Activated naive CD8-positive, alpha-beta T cell (primary cell): Measurements from ENCODE around the gene MMP11.

Source experiments
- H3K27ac Mint-ChIP-seq: one replicate; pipeline ENCODE4 v1.8.0; 2021; ENCODE audit warnings: mixed read lengths
- H3K27me3 Mint-ChIP-seq: one replicate; pipeline ENCODE4 v1.8.0; 2021; ENCODE audit warnings: mixed read lengths
- H3K36me3 Mint-ChIP-seq: one replicate; pipeline ENCODE4 v1.8.0; 2021; ENCODE audit warnings: mixed read lengths
- H3K4me1 Mint-ChIP-seq: one replicate; pipeline ENCODE4 v1.8.0; 2021; ENCODE audit warnings: low read depth, mixed read lengths
- H3K4me3 Mint-ChIP-seq: one replicate; pipeline ENCODE4 v1.8.0; 2021; ENCODE audit warnings: mild to moderate bottlenecking, mixed read lengths
- H3K9me3 Mint-ChIP-seq: one replicate; pipeline ENCODE4 v1.8.0; 2021; ENCODE audit warnings: low read depth, mixed read lengths

Gene MMP11

DNA sequence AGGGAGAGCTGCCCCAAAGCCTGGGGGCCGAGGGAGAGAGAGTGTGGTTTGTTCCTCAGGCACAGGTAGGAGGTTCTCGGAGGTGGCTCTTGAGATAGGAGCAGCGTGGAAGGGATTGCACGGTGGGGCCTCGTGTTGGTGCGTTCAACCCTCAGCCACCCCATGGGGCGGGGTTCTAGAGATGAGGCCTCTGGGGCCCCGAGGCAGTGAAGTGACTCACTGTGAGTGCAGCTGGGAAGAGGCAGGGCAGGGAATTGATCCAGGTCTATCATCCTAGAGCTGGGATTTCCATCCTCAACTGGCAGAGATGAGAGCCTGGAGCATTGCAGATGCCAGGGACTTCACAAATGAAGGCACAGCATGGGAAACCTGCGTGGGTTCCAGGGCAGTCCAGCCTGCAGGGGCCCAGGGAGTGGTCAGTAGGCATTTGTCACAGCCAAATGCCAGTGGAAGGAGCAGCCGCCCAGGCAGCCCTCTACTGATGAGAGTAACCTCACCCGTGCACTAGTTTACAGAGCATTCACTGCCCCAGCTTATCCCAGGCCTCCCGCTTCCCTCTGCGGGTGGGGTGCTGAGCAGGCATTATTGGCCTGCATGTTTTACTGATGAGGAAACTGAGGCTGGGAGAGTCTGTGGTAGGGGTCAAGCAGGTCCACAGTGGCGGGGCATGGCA, 9.0 kb downstream of the MMP11 start:
- no peak overlapping the region for H3K27ac Mint-ChIP-seq
- no peaks in the 10 kb centered on the region for H3K36me3 Mint-ChIP-seq
- no peaks in the 10 kb centered on the region for H3K27me3 Mint-ChIP-seq

DNA sequence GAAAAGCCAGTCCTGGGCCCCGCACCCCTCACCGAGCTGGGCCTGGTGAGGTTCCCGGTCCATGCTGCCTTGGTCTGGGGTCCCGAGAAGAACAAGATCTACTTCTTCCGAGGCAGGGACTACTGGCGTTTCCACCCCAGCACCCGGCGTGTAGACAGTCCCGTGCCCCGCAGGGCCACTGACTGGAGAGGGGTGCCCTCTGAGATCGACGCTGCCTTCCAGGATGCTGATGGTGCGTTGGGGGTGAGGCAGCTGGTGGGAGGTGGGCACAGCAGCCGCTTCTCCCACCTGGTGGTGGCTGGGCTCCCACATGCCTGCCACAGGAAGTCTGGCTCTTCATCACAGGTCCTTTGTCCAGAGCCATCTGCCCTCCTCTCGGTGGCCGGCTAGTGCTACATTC, 9.6 kb downstream of the MMP11 start:
- Mint-ChIP-seq H3K9me3 (no peaks in the 10 kb centered on the region), H3K27ac (no peak overlapping the region), H3K36me3 (no peaks in the 10 kb centered on the region)

More for the DNA sequence above, 9.0 kb downstream of the MMP11 start:
- peaks cover 19% of the 10 kb centered on the region for H3K4me1 Mint-ChIP-seq
- no peak overlapping the region for H3K4me3 Mint-ChIP-seq
- no peaks in the 10 kb centered on the region for H3K9me3 Mint-ChIP-seq

DNA sequence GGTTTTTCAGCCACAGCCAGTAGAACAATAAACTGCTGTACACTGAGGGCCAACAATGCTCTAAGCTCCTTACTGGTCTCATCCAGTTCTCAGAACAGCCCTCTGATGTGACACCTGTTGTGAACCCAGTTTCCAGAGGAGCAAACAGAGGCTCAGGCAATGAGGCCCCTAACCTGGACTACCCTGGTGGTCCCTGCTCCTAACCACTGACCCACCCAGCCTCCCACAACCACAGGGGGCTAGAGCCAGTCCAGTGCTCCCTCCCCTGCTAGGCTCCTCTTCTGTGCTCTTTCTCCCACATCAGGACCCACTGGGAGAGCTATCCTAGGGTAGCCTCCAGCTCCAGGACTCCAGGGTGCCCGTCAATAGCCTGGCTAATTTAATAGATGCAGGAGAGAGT, 10.1 kb downstream of the MMP11 start:
- Mint-ChIP-seq H3K27ac (no peak overlapping the region), H3K9me3 (no peaks in the 10 kb centered on the region), H3K4me3 (no peak overlapping the region), H3K36me3 (no peaks in the 10 kb centered on the region), H3K4me1 (peaks cover 23% of the 10 kb centered on the region), H3K27me3 (no peaks in the 10 kb centered on the region)

More for the DNA sequence above, 9.6 kb downstream of the MMP11 start:
- peaks cover 20% of the 10 kb centered on the region for H3K4me1 Mint-ChIP-seq
- H3K27me3 Mint-ChIP-seq = no peaks in the 10 kb centered on the region
- H3K4me3 Mint-ChIP-seq = no peak overlapping the region

DNA sequence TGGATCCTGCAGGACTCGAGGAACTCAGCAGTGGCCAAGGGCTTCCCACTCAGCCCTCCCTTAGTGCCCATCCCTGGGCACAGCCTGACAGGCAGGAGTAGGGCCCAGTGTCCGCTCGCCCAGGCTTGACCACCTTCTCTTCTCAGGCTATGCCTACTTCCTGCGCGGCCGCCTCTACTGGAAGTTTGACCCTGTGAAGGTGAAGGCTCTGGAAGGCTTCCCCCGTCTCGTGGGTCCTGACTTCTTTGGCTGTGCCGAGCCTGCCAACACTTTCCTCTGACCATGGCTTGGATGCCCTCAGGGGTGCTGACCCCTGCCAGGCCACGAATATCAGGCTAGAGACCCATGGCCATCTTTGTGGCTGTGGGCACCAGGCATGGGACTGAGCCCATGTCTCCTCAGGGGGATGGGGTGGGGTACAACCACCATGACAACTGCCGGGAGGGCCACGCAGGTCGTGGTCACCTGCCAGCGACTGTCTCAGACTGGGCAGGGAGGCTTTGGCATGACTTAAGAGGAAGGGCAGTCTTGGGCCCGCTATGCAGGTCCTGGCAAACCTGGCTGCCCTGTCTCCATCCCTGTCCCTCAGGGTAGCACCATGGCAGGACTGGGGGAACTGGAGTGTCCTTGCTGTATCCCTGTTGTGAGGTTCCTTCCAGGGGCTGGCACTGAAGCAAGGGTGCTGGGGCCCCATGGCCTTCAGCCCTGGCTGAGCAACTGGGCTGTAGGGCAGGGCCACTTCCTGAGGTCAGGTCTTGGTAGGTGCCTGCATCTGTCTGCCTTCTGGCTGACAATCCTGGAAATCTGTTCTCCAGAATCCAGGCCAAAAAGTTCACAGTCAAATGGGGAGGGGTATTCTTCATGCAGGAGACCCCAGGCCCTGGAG, 10.9 kb downstream of the MMP11 start:
- Mint-ChIP-seq H3K27ac (no peak overlapping the region), H3K9me3 (no peaks in the 10 kb centered on the region), H3K4me1 (peaks cover 30% of the 10 kb centered on the region), H3K36me3 (no peaks in the 10 kb centered on the region), H3K27me3 (no peaks in the 10 kb centered on the region), H3K4me3 (no peak overlapping the region)

DNA sequence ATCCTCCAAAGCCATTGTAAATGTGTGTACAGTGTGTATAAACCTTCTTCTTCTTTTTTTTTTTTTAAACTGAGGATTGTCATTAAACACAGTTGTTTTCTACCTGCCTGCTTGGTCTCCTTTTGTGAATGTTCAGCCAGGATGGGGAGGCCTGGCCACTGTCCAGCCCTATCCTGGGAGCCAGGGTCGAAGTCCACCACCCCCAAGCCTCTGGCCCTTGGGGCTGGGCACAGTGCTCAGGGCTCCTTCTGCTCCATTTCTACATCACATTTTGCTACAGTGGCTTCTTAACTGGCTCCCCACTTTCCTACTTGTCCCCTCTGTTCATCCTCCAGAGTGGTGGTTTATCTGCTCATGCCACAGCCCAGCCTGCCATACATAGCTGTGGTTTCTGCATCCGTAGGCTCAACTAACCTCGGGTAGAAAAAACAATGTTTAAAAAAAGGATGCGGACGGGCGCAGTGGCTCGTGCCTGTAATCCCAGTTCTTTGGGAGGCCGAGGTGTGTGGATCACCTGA, 11.6 kb downstream of the MMP11 start:
- Mint-ChIP-seq H3K4me3 (no peak overlapping the region), H3K36me3 (no peaks in the 10 kb centered on the region), H3K9me3 (no peaks in the 10 kb centered on the region), H3K4me1 (peaks cover 33% of the 10 kb centered on the region), H3K27ac (peak overlapping the region; percentile 22), H3K27me3 (no peaks in the 10 kb centered on the region)

DNA sequence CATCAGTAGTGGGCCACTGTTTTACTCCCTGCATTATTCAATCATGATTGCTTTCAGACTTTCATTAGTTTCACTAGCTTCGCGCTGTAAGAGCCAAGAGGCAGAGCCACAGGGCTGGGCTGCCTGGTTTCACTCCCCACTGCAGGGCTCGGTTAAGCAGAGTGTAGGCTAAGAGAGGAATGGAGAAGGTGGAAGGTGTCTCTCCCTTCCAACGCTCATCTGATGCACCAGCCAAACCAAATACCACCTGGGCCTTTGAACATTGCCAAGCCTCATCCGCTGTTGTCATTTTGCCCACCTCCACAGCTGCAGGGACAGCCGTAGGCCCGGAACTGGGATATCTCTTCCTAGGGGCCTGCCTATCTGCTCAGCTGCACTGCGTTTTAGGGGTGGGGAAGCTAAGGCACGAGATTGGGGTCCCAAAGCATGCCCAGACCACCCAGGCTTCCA, 13.6 kb downstream of the MMP11 start:
- Mint-ChIP-seq H3K36me3 (no peaks in the 10 kb centered on the region), H3K4me3 (peak overlapping the region; percentile 88), H3K4me1 (peaks cover 41% of the 10 kb centered on the region), H3K27ac (peak overlapping the region; percentile 93), H3K9me3 (no peaks in the 10 kb centered on the region), H3K27me3 (no peaks in the 10 kb centered on the region)

DNA sequence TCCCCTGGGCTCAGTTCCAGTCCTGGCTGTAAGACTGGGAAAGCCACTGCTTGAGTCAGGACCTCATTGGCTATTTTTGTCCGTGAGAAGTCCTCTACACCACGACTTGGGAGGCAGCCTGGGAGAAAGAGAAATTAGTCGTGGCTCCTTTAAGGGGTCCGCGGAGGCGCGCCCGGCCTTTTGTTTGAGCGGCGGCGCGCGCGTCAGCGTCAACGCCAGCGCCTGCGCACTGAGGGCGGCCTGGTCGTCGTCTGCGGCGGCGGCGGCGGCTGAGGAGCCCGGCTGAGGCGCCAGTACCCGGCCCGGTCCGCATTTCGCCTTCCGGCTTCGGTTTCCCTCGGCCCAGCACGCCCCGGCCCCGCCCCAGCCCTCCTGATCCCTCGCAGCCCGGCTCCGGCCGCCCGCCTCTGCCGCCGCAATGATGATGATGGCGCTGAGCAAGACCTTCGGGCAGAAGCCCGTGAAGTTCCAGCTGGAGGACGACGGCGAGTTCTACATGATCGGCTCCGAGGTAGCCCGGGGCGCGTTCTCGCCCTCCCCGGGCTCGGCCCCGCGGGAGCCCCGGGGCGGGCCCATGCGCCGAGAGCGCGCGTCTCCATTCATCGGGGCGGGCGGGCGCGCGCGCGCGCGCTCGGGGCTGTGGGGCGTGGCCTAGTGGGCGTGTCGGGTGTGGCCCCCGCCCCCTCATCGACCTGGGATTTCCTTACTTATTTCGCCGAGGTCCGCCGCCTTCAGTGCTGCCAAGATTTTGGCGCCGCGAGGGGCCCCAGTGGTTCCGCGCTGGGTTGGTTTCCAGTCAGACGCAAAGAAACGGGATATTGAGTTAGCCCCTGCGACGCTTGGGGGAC, 14.3 kb downstream of the MMP11 start, which contains the start of gene SMARCB1:
SMARCB1 (plus strand) TSS at position 215 of the 848 bp plus-strand sequence; CDS start at position 419, 204 bp downstream.
- Mint-ChIP-seq H3K9me3 (no peaks in the 10 kb centered on the region), H3K36me3 (no peaks in the 10 kb centered on the region), H3K27me3 (no peaks in the 10 kb centered on the region), H3K4me3 (peak within 1 kb of the TSS; percentile 93), H3K27ac (peak within 1 kb of the TSS; percentile 93), H3K4me1 (peaks cover 45% of the 10 kb centered on the region)

DNA sequence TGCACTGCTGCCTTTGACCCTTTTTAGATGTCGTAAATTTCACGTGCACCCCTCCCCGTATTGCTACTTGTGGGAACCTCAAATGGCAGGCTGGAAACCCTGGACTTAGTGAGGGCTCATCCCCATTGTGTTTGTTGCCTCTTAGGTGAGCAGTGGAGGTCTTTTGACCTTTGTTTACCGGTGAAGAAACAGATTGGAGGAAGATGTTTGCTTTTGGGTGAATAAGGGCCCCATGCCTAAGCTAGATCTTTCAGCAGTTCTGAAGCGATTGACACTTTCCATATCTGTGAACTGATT, 14.9 kb downstream of the MMP11 start:
- Mint-ChIP-seq H3K27ac (peak overlapping the region; percentile 86), H3K36me3 (no peaks in the 10 kb centered on the region), H3K4me3 (peak overlapping the region; percentile 93), H3K9me3 (no peaks in the 10 kb centered on the region), H3K4me1 (peaks cover 51% of the 10 kb centered on the region), H3K27me3 (no peaks in the 10 kb centered on the region)

DNA sequence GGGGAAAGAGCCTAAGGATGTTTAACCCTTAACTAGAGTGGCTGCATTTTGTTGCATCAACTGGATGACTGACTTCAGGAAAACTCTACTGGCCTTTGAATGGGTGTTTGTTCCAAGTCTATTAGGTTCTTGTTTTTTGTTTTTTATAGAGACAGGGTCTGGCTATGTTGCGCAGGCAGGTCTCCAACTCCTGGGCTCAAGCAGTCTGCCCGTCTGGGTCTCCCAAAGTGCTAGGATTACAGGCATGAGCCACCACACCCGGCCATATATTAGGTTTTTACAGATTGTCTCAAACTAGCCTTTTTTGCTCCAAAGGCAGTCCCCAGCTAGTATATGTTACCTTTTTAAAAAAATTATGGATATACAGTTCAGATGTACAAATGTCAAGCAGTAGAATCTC, 15.3 kb downstream of the MMP11 start:
- H3K36me3 Mint-ChIP-seq = no peaks in the 10 kb centered on the region
- H3K4me3 Mint-ChIP-seq = peak overlapping the region; percentile 93
- no peaks in the 10 kb centered on the region for H3K9me3 Mint-ChIP-seq
- no peaks in the 10 kb centered on the region for H3K27me3 Mint-ChIP-seq
- peak overlapping the region; percentile 86 for H3K27ac Mint-ChIP-seq
- H3K4me1 Mint-ChIP-seq = peaks cover 54% of the 10 kb centered on the region

DNA sequence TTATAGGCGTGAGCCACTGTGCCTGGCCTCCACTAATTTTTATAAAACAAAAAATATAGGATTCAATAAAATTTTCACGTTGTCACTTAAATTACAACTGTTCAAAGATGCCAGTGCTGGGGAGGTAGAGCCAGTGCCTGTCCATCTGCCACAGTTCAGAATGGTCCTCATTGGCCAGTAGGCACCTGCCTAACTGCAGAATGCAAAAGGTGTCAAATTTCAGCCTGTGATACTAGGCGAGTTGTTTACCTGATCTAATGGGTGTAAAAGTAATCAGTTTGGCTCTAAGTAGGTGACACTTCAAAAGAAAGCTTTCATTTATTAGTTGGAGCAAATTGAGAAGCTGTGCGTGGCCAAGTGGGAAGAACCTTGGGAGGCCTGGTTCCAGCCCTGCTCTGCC, 16.5 kb downstream of the MMP11 start:
- H3K27ac Mint-ChIP-seq = no peak overlapping the region
- H3K9me3 Mint-ChIP-seq = no peaks in the 10 kb centered on the region
- H3K4me1 Mint-ChIP-seq = peaks cover 52% of the 10 kb centered on the region
- H3K27me3 Mint-ChIP-seq = no peaks in the 10 kb centered on the region
- H3K36me3 Mint-ChIP-seq = no peaks in the 10 kb centered on the region
- H3K4me3 Mint-ChIP-seq = peak overlapping the region; percentile 23

DNA sequence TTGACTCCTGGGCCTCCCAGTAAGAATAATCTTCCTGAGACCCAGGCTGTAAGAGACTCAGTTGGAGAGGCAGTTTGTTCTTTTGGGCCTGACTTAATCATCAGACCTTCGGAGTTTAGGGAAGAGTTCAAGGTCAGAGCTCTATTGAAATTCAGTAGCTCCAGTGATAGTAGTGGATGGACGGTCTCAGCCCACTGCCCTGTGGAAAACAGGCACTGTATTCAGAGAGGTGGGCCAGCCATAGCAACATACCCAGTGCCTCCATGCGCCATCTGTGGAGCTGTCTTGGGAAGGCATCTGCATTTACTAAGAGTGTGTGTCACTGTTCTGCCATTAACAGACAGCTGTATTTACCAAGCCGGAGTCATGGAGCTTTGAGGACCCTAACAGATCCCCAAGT, 17.0 kb downstream of the MMP11 start:
- Mint-ChIP-seq H3K4me1 (peaks cover 46% of the 10 kb centered on the region), H3K27me3 (no peaks in the 10 kb centered on the region), H3K4me3 (peak overlapping the region; percentile 27), H3K36me3 (no peaks in the 10 kb centered on the region), H3K27ac (no peak overlapping the region), H3K9me3 (no peaks in the 10 kb centered on the region)

DNA sequence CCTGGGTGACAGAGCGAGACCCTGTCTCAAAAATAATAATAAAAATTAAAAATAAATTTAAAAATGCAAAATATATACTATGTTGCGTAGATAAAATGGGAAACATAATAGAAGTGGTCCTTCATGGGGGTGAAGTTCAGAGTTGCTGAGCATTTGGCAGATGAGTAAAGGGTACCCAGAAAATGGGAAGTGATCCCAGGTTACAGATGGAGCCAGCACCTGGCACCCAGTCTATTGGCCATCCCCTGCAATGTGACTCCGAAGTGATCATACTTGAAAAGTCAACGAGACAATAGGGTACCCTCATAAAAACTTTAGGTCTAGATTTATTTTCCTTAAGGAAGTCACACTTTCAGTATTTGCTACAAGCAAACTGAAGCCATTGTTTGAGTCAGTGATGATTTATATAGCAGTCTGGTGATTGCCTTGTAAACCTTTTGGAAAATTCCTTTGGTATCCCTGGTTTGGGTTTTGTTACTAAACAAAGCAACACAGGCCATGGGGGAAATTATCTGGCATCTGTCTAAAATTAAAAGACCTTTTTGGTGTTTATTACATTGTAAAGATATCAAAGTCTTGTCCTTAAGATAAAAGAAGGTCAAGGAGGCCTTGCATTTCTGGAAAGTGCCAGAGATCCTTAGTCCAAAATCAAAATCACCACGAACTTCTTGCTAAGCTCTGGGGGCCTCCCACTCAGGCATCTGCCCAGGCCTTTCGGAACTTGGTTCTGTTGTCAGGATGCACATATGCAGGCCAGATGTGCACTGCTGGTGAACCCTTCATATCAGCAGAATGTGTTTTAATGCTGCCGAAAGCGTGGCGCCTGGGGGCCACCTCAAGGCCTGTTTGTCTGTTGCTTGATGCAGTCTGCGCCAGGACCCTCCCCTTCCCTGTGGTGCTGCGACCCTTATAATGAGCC, 18.4 kb downstream of the MMP11 start:
- H3K27me3 Mint-ChIP-seq = no peaks in the 10 kb centered on the region
- peaks cover 43% of the 10 kb centered on the region for H3K4me1 Mint-ChIP-seq
- H3K27ac Mint-ChIP-seq = no peak overlapping the region

DNA sequence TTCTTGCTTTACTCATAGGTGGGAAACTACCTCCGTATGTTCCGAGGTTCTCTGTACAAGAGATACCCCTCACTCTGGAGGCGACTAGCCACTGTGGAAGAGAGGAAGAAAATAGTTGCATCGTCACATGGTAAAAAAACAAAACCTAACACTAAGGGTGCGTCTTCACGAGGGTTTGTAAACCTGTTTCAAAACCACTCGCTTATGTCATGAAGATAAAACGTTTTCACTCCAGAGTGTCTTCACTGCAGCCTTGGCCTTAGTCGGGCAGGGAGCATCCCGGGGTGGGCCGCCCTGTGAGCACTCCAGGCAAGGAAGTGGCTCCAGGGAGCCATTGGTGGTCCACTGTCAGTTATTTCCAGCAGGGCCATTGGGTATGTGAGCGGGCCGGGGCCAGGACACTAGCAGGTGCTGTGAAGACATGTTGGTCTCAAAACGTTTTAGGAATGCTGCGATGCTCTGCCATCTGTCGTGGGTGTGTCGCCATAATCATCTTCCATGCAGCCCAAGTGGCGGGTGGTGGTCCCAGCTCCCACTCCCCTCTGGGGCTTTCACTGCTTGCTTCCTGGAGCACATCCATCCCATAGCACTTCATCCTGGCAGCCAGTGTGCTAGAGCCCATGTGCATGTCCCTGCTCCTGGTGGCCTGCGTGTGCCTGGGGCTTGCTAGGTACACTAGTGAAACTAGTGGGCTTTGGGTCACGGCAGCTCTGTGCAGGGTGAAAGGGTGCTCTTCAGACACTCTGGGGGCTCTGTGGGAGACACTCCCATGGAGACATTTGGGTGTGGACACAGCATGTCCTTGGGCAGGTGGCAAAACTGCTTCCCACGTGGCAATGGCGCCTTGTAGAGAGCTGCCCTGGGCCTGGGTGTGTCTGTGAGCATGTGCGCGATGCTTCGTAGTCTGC, 19.3 kb downstream of the MMP11 start:
- no peaks in the 10 kb centered on the region for H3K27me3 Mint-ChIP-seq
- H3K4me1 Mint-ChIP-seq = peaks cover 36% of the 10 kb centered on the region

More for the DNA sequence above, 18.4 kb downstream of the MMP11 start:
- Mint-ChIP-seq H3K4me3 (no peak overlapping the region), H3K36me3 (no peaks in the 10 kb centered on the region), H3K9me3 (no peaks in the 10 kb centered on the region)

More for the DNA sequence above, 19.3 kb downstream of the MMP11 start:
- Mint-ChIP-seq H3K4me3 (no peak overlapping the region), H3K36me3 (no peaks in the 10 kb centered on the region), H3K27ac (no peak overlapping the region), H3K9me3 (no peaks in the 10 kb centered on the region)
